Chondrocyte (in vitro differentiated cells): ENCODE results near the gene MCC. TPM values are rescaled to one million over a fixed set of nuclear protein-coding genes. Genes with fewer than 3 reads are reported as not detected.

Experiments
- DNase-seq: peaks from one replicate; pipeline ENCODE4 v3.0.0; 2021; ENCODE audit warnings: mixed read lengths, low spot score
- H3K27ac Mint-ChIP-seq: one replicate; pipeline ENCODE4 v1.8.0; 2021; ENCODE audit warnings: mild to moderate bottlenecking, moderate library complexity, mixed read lengths; ENCODE audit not compliant: unreplicated experiment
- H3K27me3 Mint-ChIP-seq: 2 replicates; pipeline ENCODE4 v1.8.0; 2021; ENCODE audit warnings: low read depth, mixed read lengths
- H3K36me3 Mint-ChIP-seq: 2 replicates; pipeline ENCODE4 v1.8.0; 2021; ENCODE audit warnings: low read depth, mixed read lengths
- H3K4me1 Mint-ChIP-seq: 2 replicates; pipeline ENCODE4 v1.8.0; 2021; ENCODE audit warnings: low read depth, mild to moderate bottlenecking, mixed read lengths
- H3K4me3 Mint-ChIP-seq: one replicate; pipeline ENCODE4 v1.8.0; 2021; ENCODE audit warnings: mild to moderate bottlenecking, moderate library complexity, mixed read lengths; ENCODE audit not compliant: unreplicated experiment
- H3K9me3 Mint-ChIP-seq: 2 replicates; pipeline ENCODE4 v1.8.0; 2021; ENCODE audit warnings: low read depth, mixed read lengths
- total RNA-seq: library from RNA; stranded (reverse); gene quantifications from 3 replicates; pipeline ENCODE4 v1.2.1, GENCODE V29; 2021
- TF ChIP-seq, protein P1 (sequence below): fragments of 200-600 bp; sonication (generic); IDR thresholded peaks from 2 replicates; pipeline ENCODE4 v1.5.0; 2021; ENCODE audit warnings: antibody characterized with exemption, mild to moderate bottlenecking, moderate library complexity

The MCC gene
- total RNA-seq, 1 donor from 2014 or later = 15.0 TPM

GRCh38 chr5:113256671-113257452 is 231.4 kb downstream of the MCC start:
- no peak overlapping the region for H3K27ac Mint-ChIP-seq
- no peaks in the 10 kb centered on the region for H3K9me3 Mint-ChIP-seq

DNA sequence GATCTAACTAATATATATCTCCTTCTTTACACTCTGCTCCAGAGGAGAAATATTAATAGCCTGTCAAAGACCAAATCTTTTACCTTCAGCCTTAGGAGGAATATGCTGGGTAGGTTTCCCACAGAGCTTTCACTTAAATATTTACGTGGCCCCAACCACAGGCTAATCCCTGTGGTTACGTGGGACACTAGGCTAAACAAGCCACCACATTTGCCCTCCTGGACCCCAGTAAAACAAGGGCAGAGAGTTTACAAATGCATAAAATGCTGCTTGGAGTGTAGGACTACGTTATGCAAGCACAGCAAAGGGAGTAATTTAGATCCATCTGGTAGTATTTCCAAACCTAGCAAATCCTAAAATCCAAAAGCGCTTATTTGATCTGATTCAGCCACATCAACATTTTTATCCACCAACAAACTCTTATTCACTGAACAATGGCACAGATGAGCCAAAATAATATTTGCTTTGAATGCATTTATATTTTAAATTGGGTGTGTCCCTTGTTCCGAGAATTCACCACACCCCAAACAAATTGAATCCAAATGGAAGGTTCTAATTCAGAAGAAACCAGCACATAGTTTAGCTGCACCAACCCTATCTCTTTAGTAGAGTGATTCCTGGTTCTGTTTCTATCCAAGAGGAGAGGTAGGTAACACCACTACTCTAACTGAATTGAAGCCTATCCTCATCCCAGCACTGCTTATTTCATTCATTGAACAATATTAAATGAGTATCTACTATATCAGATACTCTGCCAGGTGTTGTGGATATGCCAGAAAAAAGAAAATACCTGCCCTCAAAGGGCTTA is 232.5 kb downstream of the MCC start:
- H3K36me3 Mint-ChIP-seq = no peaks in the 10 kb centered on the region
- DNase-seq = no peak
- H3K27me3 Mint-ChIP-seq = no peaks in the 10 kb centered on the region
- H3K4me3 Mint-ChIP-seq = no peak overlapping the region
- no peak overlapping the region for H3K27ac Mint-ChIP-seq
- no peaks in the 10 kb centered on the region for H3K9me3 Mint-ChIP-seq
- peaks cover 11% of the 10 kb centered on the region for H3K4me1 Mint-ChIP-seq
- TF ChIP-seq, protein P1, sequence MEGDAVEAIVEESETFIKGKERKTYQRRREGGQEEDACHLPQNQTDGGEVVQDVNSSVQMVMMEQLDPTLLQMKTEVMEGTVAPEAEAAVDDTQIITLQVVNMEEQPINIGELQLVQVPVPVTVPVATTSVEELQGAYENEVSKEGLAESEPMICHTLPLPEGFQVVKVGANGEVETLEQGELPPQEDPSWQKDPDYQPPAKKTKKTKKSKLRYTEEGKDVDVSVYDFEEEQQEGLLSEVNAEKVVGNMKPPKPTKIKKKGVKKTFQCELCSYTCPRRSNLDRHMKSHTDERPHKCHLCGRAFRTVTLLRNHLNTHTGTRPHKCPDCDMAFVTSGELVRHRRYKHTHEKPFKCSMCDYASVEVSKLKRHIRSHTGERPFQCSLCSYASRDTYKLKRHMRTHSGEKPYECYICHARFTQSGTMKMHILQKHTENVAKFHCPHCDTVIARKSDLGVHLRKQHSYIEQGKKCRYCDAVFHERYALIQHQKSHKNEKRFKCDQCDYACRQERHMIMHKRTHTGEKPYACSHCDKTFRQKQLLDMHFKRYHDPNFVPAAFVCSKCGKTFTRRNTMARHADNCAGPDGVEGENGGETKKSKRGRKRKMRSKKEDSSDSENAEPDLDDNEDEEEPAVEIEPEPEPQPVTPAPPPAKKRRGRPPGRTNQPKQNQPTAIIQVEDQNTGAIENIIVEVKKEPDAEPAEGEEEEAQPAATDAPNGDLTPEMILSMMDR = no peak

More at GRCh38 chr5:113256671-113257452, 231.4 kb downstream of the MCC start:
- Mint-ChIP-seq H3K4me3 (no peak overlapping the region), H3K27me3 (no peaks in the 10 kb centered on the region), H3K4me1 (peaks cover 6% of the 10 kb centered on the region), H3K36me3 (no peaks in the 10 kb centered on the region)
- DNase-seq = no peak
- TF ChIP-seq, protein P1 = no peak

- H3K27me3 Mint-ChIP-seq = no peaks in the 10 kb centered on the region
- TF ChIP-seq, protein P1 = no peak
Observed at GRCh38 chr5:113255105-113255504, 233.1 kb downstream of the MCC start.

DNA sequence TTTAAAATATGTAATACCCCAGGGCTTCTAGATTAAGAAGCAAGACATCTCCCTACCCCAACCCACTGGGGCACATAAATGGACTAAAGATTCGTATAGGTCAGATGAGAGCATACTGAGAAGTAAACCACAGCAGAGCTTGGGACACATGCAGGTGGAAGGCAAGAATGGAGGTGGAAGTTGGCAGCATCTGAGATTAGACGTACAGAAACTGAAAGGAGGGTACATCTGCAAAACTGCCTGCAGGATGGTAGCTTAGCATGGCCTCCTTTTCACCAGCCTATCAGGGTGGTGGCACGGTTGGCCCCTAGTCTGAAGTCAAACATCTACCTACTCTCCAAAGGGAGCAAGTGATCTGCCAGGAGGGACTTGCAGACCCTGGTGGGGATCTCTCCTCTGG is 235.2 kb downstream of the MCC start:
- H3K27me3 Mint-ChIP-seq = no peaks in the 10 kb centered on the region
- DNase-seq = no peak
- no peak overlapping the region for H3K4me3 Mint-ChIP-seq
- H3K9me3 Mint-ChIP-seq = no peaks in the 10 kb centered on the region
- TF ChIP-seq, protein P1 = no peak
- no peak overlapping the region for H3K27ac Mint-ChIP-seq
- peaks cover 29% of the 10 kb centered on the region for H3K4me1 Mint-ChIP-seq
- H3K36me3 Mint-ChIP-seq = no peaks in the 10 kb centered on the region

More at GRCh38 chr5:113255105-113255504, 233.1 kb downstream of the MCC start:
- H3K9me3 Mint-ChIP-seq = no peaks in the 10 kb centered on the region
- H3K36me3 Mint-ChIP-seq = no peaks in the 10 kb centered on the region
- H3K4me3 Mint-ChIP-seq = no peak overlapping the region
- no peak overlapping the region for H3K27ac Mint-ChIP-seq
- no peak for DNase-seq
- H3K4me1 Mint-ChIP-seq = peaks cover 18% of the 10 kb centered on the region

GRCh38 chr5:113252066-113252465 is 236.2 kb downstream of the MCC start:
- H3K36me3 Mint-ChIP-seq = no peaks in the 10 kb centered on the region
- H3K27me3 Mint-ChIP-seq = no peaks in the 10 kb centered on the region
- H3K4me3 Mint-ChIP-seq = no peak overlapping the region
- H3K9me3 Mint-ChIP-seq = no peaks in the 10 kb centered on the region
- peaks cover 29% of the 10 kb centered on the region for H3K4me1 Mint-ChIP-seq
- DNase-seq = no peak
- TF ChIP-seq, protein P1 = no peak
- H3K27ac Mint-ChIP-seq = no peak overlapping the region
